ENCODE measurements around the gene OR5M10.
"Not testable (repeated sequence)": the region's sequence is repeated elsewhere in the genome, so short reads cannot be mapped to it uniquely, and the experiment has no call there.

DNA sequence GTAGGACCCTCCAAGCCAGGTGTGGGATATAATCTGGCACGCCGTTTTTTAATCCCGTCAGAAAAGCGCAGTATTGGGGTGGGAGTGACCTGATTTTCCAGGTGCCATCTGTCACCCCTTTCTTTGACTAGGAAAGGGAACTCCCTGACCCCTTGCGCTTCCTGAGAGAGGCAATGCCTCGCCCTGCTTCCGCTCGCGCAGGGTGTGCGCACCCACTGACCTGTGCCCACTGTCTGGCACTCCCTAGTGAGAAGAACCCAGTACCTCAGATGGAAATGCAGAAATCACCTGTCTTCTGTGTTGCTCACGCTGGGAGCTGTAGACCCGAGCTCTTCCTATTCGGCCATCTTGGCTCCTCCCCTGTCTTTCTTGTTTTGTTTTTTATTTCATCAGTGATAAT lies 22.8 kb downstream of the OR5M10 start:
- TF ChIP-seq, protein P1, sequence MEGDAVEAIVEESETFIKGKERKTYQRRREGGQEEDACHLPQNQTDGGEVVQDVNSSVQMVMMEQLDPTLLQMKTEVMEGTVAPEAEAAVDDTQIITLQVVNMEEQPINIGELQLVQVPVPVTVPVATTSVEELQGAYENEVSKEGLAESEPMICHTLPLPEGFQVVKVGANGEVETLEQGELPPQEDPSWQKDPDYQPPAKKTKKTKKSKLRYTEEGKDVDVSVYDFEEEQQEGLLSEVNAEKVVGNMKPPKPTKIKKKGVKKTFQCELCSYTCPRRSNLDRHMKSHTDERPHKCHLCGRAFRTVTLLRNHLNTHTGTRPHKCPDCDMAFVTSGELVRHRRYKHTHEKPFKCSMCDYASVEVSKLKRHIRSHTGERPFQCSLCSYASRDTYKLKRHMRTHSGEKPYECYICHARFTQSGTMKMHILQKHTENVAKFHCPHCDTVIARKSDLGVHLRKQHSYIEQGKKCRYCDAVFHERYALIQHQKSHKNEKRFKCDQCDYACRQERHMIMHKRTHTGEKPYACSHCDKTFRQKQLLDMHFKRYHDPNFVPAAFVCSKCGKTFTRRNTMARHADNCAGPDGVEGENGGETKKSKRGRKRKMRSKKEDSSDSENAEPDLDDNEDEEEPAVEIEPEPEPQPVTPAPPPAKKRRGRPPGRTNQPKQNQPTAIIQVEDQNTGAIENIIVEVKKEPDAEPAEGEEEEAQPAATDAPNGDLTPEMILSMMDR (conservative IDR thresholded peaks at IDR 0.05): not testable (repeated sequence)
- TF ChIP-seq ZFX (IDR thresholded peaks at IDR 0.05): not testable (repeated sequence)

Data from C4-2B (cell line).